Inferior parietal cortex (tissue), 1 donor: Measurements from ENCODE around the gene CABP2.
A peak's percentile ranks its signal among the peaks of the same experiment; 100 is the strongest.

Experiments
- DNase-seq: peaks from one replicate; pipeline ENCODE4 v3.0.0-alpha.2; 2016; ENCODE audit errors: extremely low spot score

The CABP2 gene

DNA sequence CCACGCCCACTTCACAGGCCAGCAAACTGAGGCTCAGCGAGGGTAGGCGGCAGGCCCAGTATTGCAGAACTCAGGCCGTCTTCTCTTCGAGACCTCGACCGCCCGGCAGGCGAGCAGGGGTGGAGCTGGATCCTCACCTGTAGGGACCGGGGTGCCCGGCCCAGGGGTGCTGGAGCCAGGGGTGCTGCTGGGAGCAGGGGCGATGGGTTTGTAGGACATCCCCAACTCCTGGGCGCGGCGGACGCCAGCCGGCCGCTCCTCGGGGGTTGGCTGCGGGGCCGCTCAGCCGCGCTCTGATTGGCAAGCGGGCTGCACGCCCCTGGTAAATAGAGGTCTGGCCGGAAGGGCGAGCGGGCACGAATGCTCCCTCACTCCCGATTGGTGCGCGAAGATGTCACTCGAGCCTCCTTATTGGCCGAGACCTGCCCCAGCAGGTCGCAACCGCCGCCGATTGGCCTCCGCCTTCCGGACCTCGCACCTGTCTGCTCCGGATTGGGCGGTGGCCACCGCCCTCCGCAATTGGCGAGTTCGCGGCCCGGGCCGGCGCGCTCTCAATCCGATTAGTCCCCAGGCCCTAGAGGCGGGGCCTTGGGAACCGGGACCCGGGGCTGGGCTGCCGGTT, 15.3 kb downstream of the CABP2 start, which contains the start of gene CDK2AP2:
CDK2AP2 (minus strand) TSS at position 299 of the 622 bp plus-strand sequence; CDS start at position 219, 80 bp downstream.
- DNase-seq: peak; percentile 99

GRCh38 chr11:67507242-67507863, 15.9 kb downstream of the CABP2 start:
- no peak for DNase-seq

GRCh38 chr11:67506426-67507051, 16.7 kb downstream of the CABP2 start:
- no peak for DNase-seq

DNA sequence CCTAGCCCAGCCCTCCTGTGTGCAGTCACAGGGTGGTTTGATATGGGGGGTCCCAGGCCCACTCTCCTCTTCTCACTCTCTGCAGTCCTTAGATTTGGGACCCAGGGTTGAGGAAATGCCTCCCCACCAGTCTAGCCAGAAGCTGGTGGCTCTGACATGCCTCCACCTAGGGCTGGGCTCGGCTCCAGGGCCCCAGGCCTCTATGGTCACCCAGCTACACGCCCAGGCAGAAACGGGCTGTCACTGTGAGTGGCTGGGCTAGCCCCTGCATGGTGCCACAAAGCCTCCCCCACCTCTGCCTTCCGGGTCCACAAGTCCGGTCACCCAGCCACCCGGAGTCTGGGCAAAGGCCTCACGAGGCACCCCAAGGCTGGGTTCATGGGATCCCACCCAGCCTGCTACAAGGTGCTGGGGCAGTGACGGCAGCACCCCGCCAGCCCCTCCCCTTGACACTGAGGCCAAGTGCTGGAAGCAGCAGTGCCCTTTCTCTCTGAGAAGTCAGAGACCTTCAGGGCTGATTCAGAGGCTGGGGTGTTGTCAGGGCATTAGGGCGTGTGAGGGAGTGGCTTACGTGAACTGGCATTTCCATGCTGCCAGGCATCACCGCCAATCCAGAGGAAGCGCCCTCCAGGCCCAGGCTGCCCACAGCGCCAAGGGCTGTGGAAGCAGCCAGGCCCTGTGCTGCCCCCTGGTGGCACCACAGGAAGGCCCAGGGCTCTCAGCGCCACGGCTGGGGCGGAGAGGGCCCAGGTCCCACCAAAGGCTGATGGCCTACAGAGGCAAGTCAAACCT, 17.4 kb downstream of the CABP2 start:
- peak; percentile 83 for DNase-seq

- no peak for DNase-seq
These were observed 18.2 kb downstream of the CABP2 start, which contains the start of gene PITPNM1 for GRCh38 chr11:67504950-67505581. PITPNM1 (minus strand) TSS chr11:67505363; CDS start chr11:67504180, 1,183 bp downstream.

- DNase-seq: no peak
These were observed 19.0 kb downstream of the CABP2 start for GRCh38 chr11:67504005-67504949.

DNA sequence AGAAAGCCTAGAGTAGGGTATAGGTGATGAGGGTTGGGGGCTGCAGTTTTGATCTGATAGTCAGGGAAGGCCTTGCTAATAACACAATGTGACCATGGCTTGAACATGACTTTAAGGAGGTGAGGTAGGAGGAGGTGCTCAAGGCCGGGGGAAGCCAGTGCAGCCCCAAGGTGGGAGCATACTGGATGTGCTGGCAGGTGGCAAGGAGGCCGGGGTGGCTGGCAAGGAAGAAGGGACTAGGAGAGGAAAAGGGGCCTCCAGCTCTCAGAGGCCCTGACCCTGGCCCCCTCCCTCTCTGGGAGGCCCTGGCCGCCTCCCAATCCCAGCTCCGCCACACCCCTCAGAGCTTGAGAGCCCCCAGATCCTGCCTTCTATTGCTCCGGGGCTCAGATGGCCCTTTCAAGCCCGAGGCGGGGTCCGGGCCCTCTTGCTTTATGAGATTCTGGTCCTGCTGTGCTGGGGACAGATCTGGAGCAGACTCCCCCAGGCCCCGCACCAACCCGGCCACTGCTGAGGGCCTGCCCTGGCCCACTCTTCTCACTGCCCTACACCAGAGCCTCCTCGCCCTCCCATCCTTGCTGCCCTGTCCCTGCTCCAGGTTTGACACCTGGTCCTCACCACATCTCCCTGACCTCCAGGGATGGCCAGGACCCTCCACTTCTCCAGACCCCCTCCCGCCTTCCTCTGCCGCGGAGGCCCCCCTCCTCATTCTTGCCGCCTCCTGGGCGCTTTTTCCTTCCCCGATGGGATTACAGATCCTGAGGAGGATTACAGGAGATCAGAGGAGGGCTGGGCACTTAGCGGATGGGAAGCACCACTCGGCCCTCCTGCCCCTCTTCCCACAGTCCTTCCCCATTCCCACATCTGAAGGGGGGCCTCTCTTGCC, 19.9 kb downstream of the CABP2 start:
- DNase-seq: no peak

- no peak for DNase-seq
These were observed 20.8 kb downstream of the CABP2 start for GRCh38 chr11:67502328-67502979.

GRCh38 chr11:67501854-67502253, 21.4 kb downstream of the CABP2 start:
- DNase-seq: no peak

GRCh38 chr11:67500831-67501715, 22.2 kb downstream of the CABP2 start:
- no peak for DNase-seq

- DNase-seq: no peak
These were observed 22.8 kb downstream of the CABP2 start for GRCh38 chr11:67500484-67500821.

DNA sequence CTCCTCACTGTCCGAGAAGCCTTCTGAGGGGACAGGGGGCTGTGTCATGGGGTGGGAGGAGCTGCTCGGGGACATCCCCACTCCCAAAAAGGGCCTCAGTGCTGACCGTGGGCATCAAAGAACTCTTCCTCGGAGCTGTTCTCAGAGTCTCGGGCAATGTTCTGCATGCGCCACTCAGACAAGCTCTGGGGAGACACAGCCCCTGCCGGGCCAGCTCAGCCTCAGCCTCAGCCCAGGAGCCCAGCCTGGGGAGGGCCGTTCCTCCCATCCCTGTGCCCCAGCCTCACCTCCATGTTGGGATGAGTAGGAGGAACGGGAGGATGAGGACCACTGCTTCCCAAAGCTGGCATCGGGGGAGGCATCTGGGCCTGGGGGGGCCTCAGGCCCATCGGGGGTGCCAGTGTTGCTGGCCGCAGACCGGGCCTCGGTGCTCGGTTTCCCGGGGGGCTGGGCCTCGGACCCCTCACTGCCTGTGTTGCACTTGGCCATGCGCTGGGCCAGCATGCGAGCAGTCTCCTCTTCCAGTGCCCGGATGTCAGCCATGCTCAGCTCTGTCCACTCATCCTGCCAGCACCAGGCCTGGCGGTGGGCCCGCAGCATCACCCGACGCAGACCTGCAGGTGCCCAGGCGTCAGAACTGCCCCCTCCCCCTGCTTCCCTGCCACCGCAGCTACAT, 23.3 kb downstream of the CABP2 start:
- DNase-seq: no peak

DNA sequence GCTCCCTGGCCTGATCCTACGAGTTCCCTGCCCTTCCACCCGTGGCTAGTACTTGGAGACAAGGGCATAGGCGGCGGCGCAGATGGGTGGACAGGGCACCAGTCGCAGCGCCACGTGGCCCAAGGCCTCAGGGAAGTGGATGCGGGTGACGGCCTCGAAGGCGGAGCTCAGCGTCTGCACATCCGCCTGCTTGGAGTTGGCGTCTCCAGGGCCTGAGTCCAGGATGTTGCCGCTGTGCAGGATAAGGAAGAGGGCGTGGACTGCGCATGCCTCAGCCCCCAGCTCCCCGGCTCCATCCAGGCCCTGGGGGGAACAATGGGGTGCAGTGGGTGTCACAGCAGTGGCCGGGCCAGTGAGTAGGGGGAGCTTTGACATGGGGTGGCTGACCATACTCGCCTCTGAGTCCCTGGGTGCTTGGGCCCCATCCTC, 24.7 kb downstream of the CABP2 start:
- DNase-seq: no peak

GRCh38 chr11:67497656-67498291, 25.5 kb downstream of the CABP2 start:
- DNase-seq: no peak

DNA sequence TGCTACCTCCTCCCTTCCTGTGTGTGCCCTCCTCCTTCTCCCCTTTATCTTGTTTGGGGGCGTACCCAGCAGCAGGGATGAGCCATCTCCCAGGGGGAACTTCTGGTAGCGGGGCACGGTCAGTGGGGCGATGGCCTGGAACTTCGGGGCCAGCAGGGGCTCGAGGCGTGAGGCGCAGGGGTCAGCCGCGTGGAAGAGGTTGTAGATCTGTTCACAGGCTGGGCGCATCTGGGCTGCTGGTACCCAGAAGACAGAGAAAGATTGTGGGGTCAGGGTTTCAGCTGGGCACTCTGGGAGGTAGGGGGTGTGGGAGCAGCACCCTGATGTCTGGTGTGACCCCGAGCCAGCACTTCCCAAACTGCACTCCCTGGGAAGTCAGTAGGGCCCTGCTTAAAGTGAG, 27.1 kb downstream of the CABP2 start:
- no peak for DNase-seq

DNA sequence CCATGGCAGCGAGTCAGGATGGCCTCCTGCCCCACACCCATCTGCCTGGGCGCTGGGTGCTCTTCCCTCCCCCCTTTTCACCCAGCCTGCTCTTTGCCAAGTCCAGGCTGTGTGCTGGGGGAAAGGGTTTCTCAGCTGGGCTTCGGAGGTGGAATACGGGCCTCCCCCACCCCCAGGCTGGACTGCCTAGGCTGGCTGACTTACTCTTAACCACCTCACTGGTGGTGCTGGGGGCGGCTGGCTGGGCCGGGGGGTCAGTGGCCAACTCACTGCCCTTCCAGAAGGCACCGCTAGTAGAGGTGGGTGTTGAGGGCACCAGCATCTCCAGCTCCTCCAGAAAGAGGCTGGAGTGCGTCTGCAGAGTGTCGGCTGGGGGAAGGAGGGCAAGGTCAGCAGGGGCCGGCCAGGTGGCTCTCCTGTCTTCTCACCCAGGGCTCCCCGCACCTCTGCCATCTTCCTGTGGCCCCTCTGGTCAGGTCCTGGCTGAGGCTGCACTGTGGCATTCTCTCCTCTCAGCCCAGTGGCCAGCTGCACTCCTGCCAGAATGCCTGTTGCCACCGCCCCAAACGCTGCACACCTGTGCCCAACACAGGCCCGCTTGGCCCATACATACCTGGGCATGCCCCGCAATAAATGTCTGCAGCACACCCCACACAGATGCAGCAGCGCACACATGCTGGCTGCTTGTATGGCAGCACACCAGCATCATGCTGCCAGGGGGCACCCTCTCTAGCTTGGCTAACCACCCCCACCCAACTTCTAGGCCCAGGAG, 27.8 kb downstream of the CABP2 start:
- DNase-seq: no peak
